GM20000 (cell line): Measurements from ENCODE around the gene ASPA.

ENCODE experiments used
- DNase-seq: peaks from one replicate; pipeline ENCODE4 v3.0.0; 2012; ENCODE audit warnings: low spot score
- CTCF ChIP-seq: IDR thresholded peaks from 2 replicates; pipeline ENCODE4 v1.5.1; 2012; ENCODE audit warnings: mild to moderate bottlenecking, control low read depth; ENCODE audit errors: extremely low read depth, missing control alignments

The ASPA gene

GRCh38 chr17:3528880-3529511, 53.2 kb downstream of the ASPA start:
- DNase-seq = no peak
- no peak for TF ChIP-seq CTCF

- no peak for TF ChIP-seq CTCF
- no peak for DNase-seq
Observed at GRCh38 chr17:3529817-3530741, 54.3 kb downstream of the ASPA start.

GRCh38 chr17:3531266-3532101, 55.7 kb downstream of the ASPA start:
- DNase-seq = no peak
- TF ChIP-seq CTCF = no peak

GRCh38 chr17:3532106-3532858, 56.5 kb downstream of the ASPA start:
- TF ChIP-seq CTCF = no peak
- no peak for DNase-seq

- TF ChIP-seq CTCF = no peak
Observed at GRCh38 chr17:3532859-3533142, 57.0 kb downstream of the ASPA start.

GRCh38 chr17:3533752-3534151, 58.0 kb downstream of the ASPA start:
- TF ChIP-seq CTCF = no peak
- DNase-seq = no peak

More at GRCh38 chr17:3532859-3533142, 57.0 kb downstream of the ASPA start:
- DNase-seq = no peak
